K562 (cell line): Measurements from ENCODE around the gene TTC21A. TPM values are rescaled to one million over a fixed set of nuclear protein-coding genes. Genes with fewer than 3 reads are reported as not detected.
A peak's percentile ranks its signal among the peaks of the same experiment; 100 is the strongest.

ENCODE experiments used
- CREM ChIP-seq: IDR thresholded peaks from 2 replicates; pipeline ENCODE4 v1.6.1; 2014; ENCODE audit warnings: antibody characterized with exemption, low read depth
- CTBP1 ChIP-seq: fragments of 450-650 bp; IDR thresholded peaks from 2 replicates; pipeline ENCODE4 v1.6.1; 2016; ENCODE audit warnings: borderline replicate concordance
- CTCFL ChIP-seq: IDR thresholded peaks from 2 replicates; pipeline ENCODE4 v1.6.1; 2011; ENCODE audit warnings: borderline replicate concordance, low read depth, mild to moderate bottlenecking, moderate library complexity, low read length; ENCODE audit not compliant: insufficient read depth, poor library complexity, severe bottlenecking
- HEY1 ChIP-seq: fragments of 250-450 bp; sonication (Bioruptor Pico); IDR thresholded peaks from 2 replicates; pipeline ENCODE4 v1.5.0; 2020; ENCODE audit warnings: mild to moderate bottlenecking, moderate library complexity, borderline replicate concordance
- POLR2A ChIP-seq: fragments of 450-650 bp; conservative IDR thresholded peaks from 2 replicates; pipeline ENCODE4 v1.6.1; 2016
- POLR2B ChIP-seq: fragments of 450-650 bp; IDR thresholded peaks from 2 replicates; pipeline ENCODE4 v1.6.1; 2018; ENCODE audit warnings: low read depth; ENCODE audit not compliant: partially characterized antibody
- RBM14 ChIP-seq: fragments of 200-400 bp; formaldehyde crosslinking; IDR thresholded peaks from 2 replicates; pipeline ENCODE4 v1.6.1; 2018; ENCODE audit warnings: low read depth, mild to moderate bottlenecking, low read length, moderate library complexity, borderline replicate concordance; ENCODE audit not compliant: insufficient read depth
- RCOR1 ChIP-seq, 2 experiments: IDR thresholded peaks; 2 replicates each; pipeline ENCODE4 v1.6.1; 2012; ENCODE audit warnings: low read depth in 2 of 2, low read length in 2 of 2, borderline replicate concordance in 1 of 2, improper control_type of control experiment in 1 of 2
- REST ChIP-seq, 2 experiments: fragments of 450-650 bp; formaldehyde crosslinking in 1 of 2; IDR thresholded peaks; 2 replicates each; pipeline versions ENCODE4 v1.4.0 to v1.6.1; 2014 to 2020; ENCODE audit warnings: mild to moderate bottlenecking in 2 of 2, borderline replicate concordance in 1 of 2, low read depth in 1 of 2
- RFX5 ChIP-seq: IDR thresholded peaks from 2 replicates; pipeline ENCODE4 v1.6.1; 2011; ENCODE audit warnings: low read depth, mild to moderate bottlenecking, improper control_type of control experiment, low read length
- SAP30 ChIP-seq: fragments of 200-600 bp; sonication (generic); IDR thresholded peaks from 2 replicates; pipeline ENCODE4 v1.6.1; 2012; ENCODE audit warnings: borderline replicate concordance, low read depth, mild to moderate bottlenecking, moderate library complexity, low read length, control low read depth, inconsistent platforms; ENCODE audit not compliant: insufficient read depth, poor library complexity, severe bottlenecking
- SRSF1 ChIP-seq: fragments of 200-400 bp; formaldehyde crosslinking; IDR thresholded peaks from 2 replicates; pipeline ENCODE4 v1.6.1; 2017; ENCODE audit warnings: mild to moderate bottlenecking, low read depth, low read length, moderate library complexity
- STAG1 ChIP-seq: sonication (generic); formaldehyde crosslinking; IDR thresholded peaks from 2 replicates; pipeline ENCODE4 v1.5.0; 2020; ENCODE audit warnings: missing genetic modification reagents, borderline replicate concordance
- YY1 ChIP-seq, 3 experiments: IDR thresholded peaks; 2 replicates each; pipeline ENCODE4 v1.6.1; 2011; ENCODE audit warnings: low read length in 2 of 3, mild to moderate bottlenecking in 2 of 3, moderate library complexity in 2 of 3, borderline replicate concordance in 1 of 3, control low read depth in 1 of 3, low read depth in 1 of 3; ENCODE audit not compliant: insufficient read depth in 3 of 3, insufficient replicate concordance in 2 of 3, control insufficient read depth in 1 of 3, insufficient read length in 1 of 3; ENCODE audit errors: extremely low read depth in 1 of 3
- polyA plus RNA-seq, 8 experiments: library from polyadenylated mRNA; depleted of rRNA in 4 of 8; stranded (reverse) in 5 of 8; unstranded in 3 of 8; fragments of >200 nt; fragmentation: Nextera tagmentation in 2 of 8; fragmentation: Illumina TruSeq in 1 of 8; extraction: Ambion mirVana in 2 of 8; extraction: Trizol in 1 of 8; gene quantifications; 2 replicates each; pipeline versions ENCODE4 v1.2.1 to v1.2.3, GENCODE V29; 2011 to 2014; ENCODE audit warnings: inconsistent platforms in 1 of 8, missing spikeins in 1 of 8
- total RNA-seq, 7 experiments: library from RNA; depleted of rRNA in 6 of 7; stranded (reverse); fragments of >200 nt in 6 of 7; fragmentation: Illumina TruSeq in 2 of 7; extraction: Trizol in 2 of 7; gene quantifications; 2 replicates each; pipeline versions ENCODE4 v1.2.1 to v1.2.3, GENCODE V29; 2011 to 2021; ENCODE audit warnings: low replicate concordance in 1 of 7

Gene TTC21A
- total and polyA plus RNA-seq, 9 of the 15 experiments (the other 6 are each of a cell fraction or from before 2014, with no cell fraction given): 0.22 to 1.4 (median 0.70) TPM

- TF ChIP-seq REST (IDR thresholded peaks at IDR 0.05; ENCODE audit: borderline replicate concordance): peak; percentile 47; the same call in 1 of the 2 replicates
- TF ChIP-seq REST (CRISPR knock-in tag; IDR thresholded peaks at IDR 0.05; ENCODE audit: low read depth): no peak
- no peak for TF ChIP-seq YY1 (IDR thresholded peaks at IDR 0.05; ENCODE audit: borderline replicate concordance in 1 of 3, control insufficient read depth in 1 of 3, extremely low read depth in 1 of 3, insufficient read depth in 3 of 3, insufficient read length in 1 of 3, insufficient replicate concordance in 2 of 3, low read depth in 1 of 3, low read length in 2 of 3)
- TF ChIP-seq STAG1: peak; percentile 62; the same call in 1 of the 2 replicates
- TF ChIP-seq POLR2A: no peak
- no peak for TF ChIP-seq SRSF1
- TF ChIP-seq RFX5: no peak
- no peak for TF ChIP-seq CREM
- TF ChIP-seq CTBP1: peak; percentile 67; the same call in 1 of the 2 replicates
- peak; percentile 61 for TF ChIP-seq CTCFL
- TF ChIP-seq RCOR1 (IDR thresholded peaks at IDR 0.05; ENCODE audit: borderline replicate concordance in 1 of 2, low read depth in 2 of 2, low read length in 2 of 2): peak in 1 of 2 experiments; percentile 48; a peak in 1 of 4 replicates
- TF ChIP-seq RBM14: no peak
- TF ChIP-seq HEY1 (CRISPR knock-in tag): no peak
- no peak for TF ChIP-seq POLR2B
- TF ChIP-seq SAP30: no peak
Measured at GRCh38 chr3:39124876-39125840, 17.7 kb downstream of the TTC21A start (continued).
